Mesenchymal stem cell (in vitro differentiated cells and primary cell): ENCODE results near the gene WBP11.

Source experiments
- DNase-seq: peaks from one replicate; pipeline ENCODE4 v3.0.0-alpha.2; 2013
- H2AFZ ChIP-seq: one replicate; pipeline ENCODE4 v1.6.1; 2013; ENCODE audit warnings: low read depth, mild to moderate bottlenecking, control low read depth, inconsistent platforms, low read length, moderate library complexity
- H2AK5ac ChIP-seq: 2 replicates; pipeline ENCODE4 v1.6.1; 2013; ENCODE audit warnings: low read length, moderate library complexity, mild to moderate bottlenecking, inconsistent platforms; ENCODE audit not compliant: severe bottlenecking
- H2BK120ac ChIP-seq: one replicate; pipeline ENCODE4 v1.6.1; 2013; ENCODE audit warnings: low read depth, mild to moderate bottlenecking, inconsistent platforms, low read length, moderate library complexity
- H2BK12ac ChIP-seq, 2 experiments: one replicate each; pipeline ENCODE4 v1.6.1; 2013; ENCODE audit warnings: inconsistent platforms in 2 of 2, low read length in 2 of 2, mild to moderate bottlenecking in 2 of 2, moderate library complexity in 2 of 2, control low read depth in 1 of 2
- H2BK15ac ChIP-seq: one replicate; pipeline ENCODE4 v1.6.1; 2013; ENCODE audit warnings: mild to moderate bottlenecking, low read depth, inconsistent platforms; ENCODE audit not compliant: poor library complexity, severe bottlenecking
- H2BK5ac ChIP-seq: 2 replicates; pipeline ENCODE4 v1.6.1; 2013; ENCODE audit warnings: low read depth, mild to moderate bottlenecking, low read length, control low read depth, inconsistent platforms; ENCODE audit not compliant: poor library complexity, severe bottlenecking
- H3K14ac ChIP-seq, 2 experiments: one replicate each; pipeline ENCODE4 v1.6.1; 2013; ENCODE audit warnings: inconsistent platforms in 2 of 2, low read length in 2 of 2, control low read depth in 1 of 2, mild to moderate bottlenecking in 1 of 2, moderate library complexity in 1 of 2
- H3K18ac ChIP-seq, 2 experiments: one replicate each; pipeline ENCODE4 v1.6.1; 2013; ENCODE audit warnings: inconsistent platforms in 2 of 2, low read length in 2 of 2, control low read depth in 1 of 2, low read depth in 1 of 2, mild to moderate bottlenecking in 1 of 2
- H3K23ac ChIP-seq, 2 experiments: one replicate each; pipeline ENCODE4 v1.6.1; 2013; ENCODE audit warnings: inconsistent platforms in 2 of 2, low read length in 2 of 2, mild to moderate bottlenecking in 2 of 2, moderate library complexity in 2 of 2, control low read depth in 1 of 2
- H3K27ac ChIP-seq: 2 replicates; pipeline ENCODE4 v1.5.1; 2013; ENCODE audit warnings: mild to moderate bottlenecking, moderate library complexity, low read length, control low read depth, inconsistent platforms; ENCODE audit not compliant: poor library complexity, severe bottlenecking
- H3K27me3 ChIP-seq, 2 experiments: 2 replicates each; pipeline versions ENCODE4 v1.6.1 to v1.7.0; 2013; ENCODE audit warnings: low read length in 2 of 2, mild to moderate bottlenecking in 2 of 2, moderate library complexity in 2 of 2, control low read depth in 1 of 2, inconsistent platforms in 1 of 2; ENCODE audit not compliant: control insufficient read depth in 1 of 2, insufficient read depth in 1 of 2
- H3K36me3 ChIP-seq, 2 experiments: 2 replicates each; pipeline versions ENCODE4 v1.6.1 to v1.7.0; 2013; ENCODE audit warnings: low read length in 2 of 2, control low read depth in 1 of 2, inconsistent platforms in 1 of 2, low read depth in 1 of 2, mild to moderate bottlenecking in 1 of 2; ENCODE audit not compliant: insufficient read depth in 2 of 2, control insufficient read depth in 1 of 2
- H3K4ac ChIP-seq, 2 experiments: one replicate each; pipeline ENCODE4 v1.6.1; 2013; ENCODE audit warnings: inconsistent platforms in 2 of 2, low read length in 2 of 2, mild to moderate bottlenecking in 2 of 2, moderate library complexity in 2 of 2, control low read depth in 1 of 2, low read depth in 1 of 2
- H3K4me1 ChIP-seq: 2 replicates; pipeline ENCODE4 v1.6.1; 2013; ENCODE audit warnings: low read depth, low read length, control low read depth; ENCODE audit not compliant: control insufficient read depth, insufficient read depth
- H3K4me2 ChIP-seq: 2 replicates; pipeline ENCODE4 v1.6.1; 2013; ENCODE audit warnings: low read length, mild to moderate bottlenecking, inconsistent platforms; ENCODE audit not compliant: poor library complexity, severe bottlenecking
- H3K4me3 ChIP-seq, 2 experiments: 2 replicates each; pipeline versions ENCODE4 v1.5.1 to v1.7.0; 2013; ENCODE audit warnings: low read length in 2 of 2, mild to moderate bottlenecking in 2 of 2, control low read depth in 1 of 2, low read depth in 1 of 2; ENCODE audit not compliant: insufficient read depth in 1 of 2
- H3K79me1 ChIP-seq: replicated peaks from 2 replicates; pipeline ENCODE4 v1.6.1; 2013; ENCODE audit warnings: mild to moderate bottlenecking, control low read depth, low read length, inconsistent platforms; ENCODE audit not compliant: poor library complexity, severe bottlenecking
- H3K9ac ChIP-seq: 2 replicates; pipeline ENCODE4 v1.7.0; 2013; ENCODE audit warnings: mild to moderate bottlenecking, low read length, moderate library complexity
- H3K9me3 ChIP-seq: 2 replicates; pipeline ENCODE4 v1.7.0; 2013; ENCODE audit warnings: mild to moderate bottlenecking, low read length; ENCODE audit not compliant: control insufficient read depth
- H4K8ac ChIP-seq: one replicate; pipeline ENCODE4 v1.6.1; 2013; ENCODE audit warnings: inconsistent platforms, mild to moderate bottlenecking, low read length, moderate library complexity
- H4K91ac ChIP-seq: one replicate; pipeline ENCODE4 v1.6.1; 2013; ENCODE audit warnings: mild to moderate bottlenecking, low read length, inconsistent platforms
- WGBS: methylation state at CpG from one replicate; pipeline ENCODE4 v1.1.7; 2013; ENCODE audit warnings: mixed read lengths; 5-methylcytosine and 5-hydroxymethylcytosine counted together

Gene WBP11

GRCh38 chr12:14770496-14771461 is 32.5 kb downstream of the WBP11 start:
- H3K4ac ChIP-seq = peak overlapping the region; percentile 12 to 39
- no peak overlapping the region for H2AK5ac ChIP-seq
- DNase-seq = peak; percentile 97
- peak overlapping the region; percentile 99 for H3K9ac ChIP-seq
- under 1% methylated on average over 55 of the region's 56 CpGs for WGBS
- H3K27me3 ChIP-seq = no peaks in the 10 kb centered on the region
- H4K91ac ChIP-seq = peak overlapping the region; percentile 83
- peak overlapping the region; percentile 72 for H3K27ac ChIP-seq
- no peak overlapping the region for H2BK12ac ChIP-seq
- peak overlapping the region; percentile 11 for H2BK120ac ChIP-seq
- no peaks in the 10 kb centered on the region for H3K9me3 ChIP-seq
- H4K8ac ChIP-seq = no peak overlapping the region
- peak overlapping the region in 1 of 2 experiments; percentile 8 for H3K14ac ChIP-seq
- peaks cover 4% of the 10 kb centered on the region for H3K79me1 ChIP-seq
- H3K4me2 ChIP-seq = peak overlapping the region; percentile 92
- H2BK15ac ChIP-seq = peak overlapping the region; percentile 15
- H3K4me3 ChIP-seq = peak overlapping the region; percentile 69 to 100
- H3K4me1 ChIP-seq = peaks cover 8% of the 10 kb centered on the region
- peak overlapping the region in 1 of 2 experiments; percentile 99 for H3K23ac ChIP-seq
- no peak overlapping the region for H2BK5ac ChIP-seq
- peaks cover 0 to 17% of the 10 kb centered on the region in 2 experiments for H3K36me3 ChIP-seq
- H3K18ac ChIP-seq = peak overlapping the region; percentile 62 to 99
- H2AFZ ChIP-seq = peak overlapping the region; percentile 79

GRCh38 chr12:14769969-14770495 is 33.2 kb downstream of the WBP11 start:
- Histone ChIP-seq H3K4me2 (peak overlapping the region; percentile 92), H4K8ac (peak overlapping the region; percentile 63), H3K4me3 (peak overlapping the region; percentile 69 to 100), H3K36me3 (peaks cover 0 to 23% of the 10 kb centered on the region in 2 experiments), H3K9ac (peak overlapping the region; percentile 99), H2BK15ac (no peak overlapping the region), H3K79me1 (peaks cover 4% of the 10 kb centered on the region), H3K14ac (peak overlapping the region in 1 of 2 experiments; percentile 99), H3K4me1 (peaks cover 8% of the 10 kb centered on the region), H3K27me3 (no peaks in the 10 kb centered on the region), H2AK5ac (peak overlapping the region; percentile 11), H3K23ac (peak overlapping the region in 1 of 2 experiments; percentile 99), H3K4ac (peak overlapping the region; percentile 12 to 39), H2AFZ (peak overlapping the region; percentile 79), H4K91ac (peak overlapping the region; percentile 67), H2BK5ac (no peak overlapping the region), H2BK12ac (peak overlapping the region in 1 of 2 experiments; percentile 71), H2BK120ac (peak overlapping the region; percentile 11), H3K9me3 (no peaks in the 10 kb centered on the region), H3K27ac (peak overlapping the region; percentile 72), H3K18ac (peak overlapping the region; percentile 62 to 99)
- peak; percentile 83 for DNase-seq
- under 1% methylated on average over 38 of the region's 38 CpGs for WGBS

- Histone ChIP-seq H3K4ac (peak overlapping the region in 1 of 2 experiments; percentile 12), H3K4me3 (peak overlapping the region; percentile 69 to 100), H4K8ac (peak overlapping the region; percentile 52), H3K36me3 (peaks cover 0 to 23% of the 10 kb centered on the region in 2 experiments), H2BK5ac (peak overlapping the region; percentile 51), H2AK5ac (peak overlapping the region; percentile 42), H3K9me3 (no peaks in the 10 kb centered on the region), H3K18ac (peak overlapping the region; percentile 3 to 99), H3K79me1 (peaks cover 4% of the 10 kb centered on the region), H3K23ac (peak overlapping the region in 1 of 2 experiments; percentile 99), H3K27ac (peak overlapping the region; percentile 45), H2AFZ (peak overlapping the region; percentile 79), H2BK120ac (no peak overlapping the region), H3K27me3 (no peaks in the 10 kb centered on the region), H3K4me2 (peak overlapping the region; percentile 92), H3K14ac (peak overlapping the region in 1 of 2 experiments; percentile 99), H3K4me1 (peaks cover 8% of the 10 kb centered on the region), H3K9ac (peak overlapping the region; percentile 99), H2BK12ac (peak overlapping the region in 1 of 2 experiments; percentile 71), H2BK15ac (no peak overlapping the region), H4K91ac (no peak overlapping the region)
- DNase-seq = peak; percentile 45
- 10% methylated on average over 25 of the region's 26 CpGs for WGBS
Observed at GRCh38 chr12:14769466-14769968, 33.8 kb downstream of the WBP11 start.
